IMR-90 (cell line): Measurements from ENCODE around the gene EHBP1.

Experiments
- MXI1 ChIP-seq: IDR thresholded peaks from 2 replicates; pipeline ENCODE4 v1.6.1; 2012; ENCODE audit warnings: low read depth, mild to moderate bottlenecking, low read length, moderate library complexity, borderline replicate concordance
- POLR2A ChIP-seq: IDR thresholded peaks from 2 replicates; pipeline ENCODE4 v1.6.1; 2012; ENCODE audit warnings: mild to moderate bottlenecking, low read depth, low read length
- RCOR1 ChIP-seq: IDR thresholded peaks from 2 replicates; pipeline ENCODE4 v1.6.1; 2012; ENCODE audit warnings: mild to moderate bottlenecking, low read length, improper control_type of control experiment; ENCODE audit not compliant: insufficient replicate concordance
- TF ChIP-seq, protein P1 (sequence below): fragments of 150-350 bp; IDR thresholded peaks from 2 replicates; pipeline ENCODE4 v1.6.1; 2016; ENCODE audit warnings: low read depth, mild to moderate bottlenecking, low read length, moderate library complexity, borderline replicate concordance
- TF ChIP-seq, protein P2 (sequence below): conservative IDR thresholded peaks from 2 replicates; pipeline ENCODE4 v1.5.1; 2012; ENCODE audit warnings: mild to moderate bottlenecking, low read depth, low read length, improper control_type of control experiment

DNA sequence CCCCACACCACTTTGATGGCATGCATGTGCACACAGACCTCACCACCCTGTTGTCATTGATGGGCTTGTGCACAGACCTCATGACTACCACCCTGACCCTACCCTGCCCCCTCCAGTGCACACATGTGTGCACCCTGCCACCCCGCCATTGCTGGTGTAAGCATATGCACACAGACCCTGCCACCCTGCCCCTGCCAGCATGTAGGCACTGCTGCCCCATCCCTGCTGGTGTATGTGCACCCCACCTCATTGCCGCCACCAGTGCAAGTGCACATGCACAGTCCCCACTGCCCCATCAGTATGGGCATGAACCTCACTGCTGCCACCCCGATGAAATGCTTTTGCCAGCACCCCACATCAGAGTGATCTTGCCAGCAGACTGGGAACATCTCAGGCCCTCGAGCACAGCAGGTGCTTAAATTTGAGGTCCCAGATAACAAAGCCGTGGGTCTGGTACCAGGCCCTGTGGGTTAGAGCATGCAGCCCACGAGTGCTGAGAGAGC lies 169.4 kb downstream of the EHBP1 start:
- TF ChIP-seq, protein P1, sequence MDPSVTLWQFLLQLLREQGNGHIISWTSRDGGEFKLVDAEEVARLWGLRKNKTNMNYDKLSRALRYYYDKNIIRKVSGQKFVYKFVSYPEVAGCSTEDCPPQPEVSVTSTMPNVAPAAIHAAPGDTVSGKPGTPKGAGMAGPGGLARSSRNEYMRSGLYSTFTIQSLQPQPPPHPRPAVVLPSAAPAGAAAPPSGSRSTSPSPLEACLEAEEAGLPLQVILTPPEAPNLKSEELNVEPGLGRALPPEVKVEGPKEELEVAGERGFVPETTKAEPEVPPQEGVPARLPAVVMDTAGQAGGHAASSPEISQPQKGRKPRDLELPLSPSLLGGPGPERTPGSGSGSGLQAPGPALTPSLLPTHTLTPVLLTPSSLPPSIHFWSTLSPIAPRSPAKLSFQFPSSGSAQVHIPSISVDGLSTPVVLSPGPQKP, result no peak
- no peak for TF ChIP-seq MXI1
- TF ChIP-seq POLR2A, result no peak
- TF ChIP-seq, protein P2, sequence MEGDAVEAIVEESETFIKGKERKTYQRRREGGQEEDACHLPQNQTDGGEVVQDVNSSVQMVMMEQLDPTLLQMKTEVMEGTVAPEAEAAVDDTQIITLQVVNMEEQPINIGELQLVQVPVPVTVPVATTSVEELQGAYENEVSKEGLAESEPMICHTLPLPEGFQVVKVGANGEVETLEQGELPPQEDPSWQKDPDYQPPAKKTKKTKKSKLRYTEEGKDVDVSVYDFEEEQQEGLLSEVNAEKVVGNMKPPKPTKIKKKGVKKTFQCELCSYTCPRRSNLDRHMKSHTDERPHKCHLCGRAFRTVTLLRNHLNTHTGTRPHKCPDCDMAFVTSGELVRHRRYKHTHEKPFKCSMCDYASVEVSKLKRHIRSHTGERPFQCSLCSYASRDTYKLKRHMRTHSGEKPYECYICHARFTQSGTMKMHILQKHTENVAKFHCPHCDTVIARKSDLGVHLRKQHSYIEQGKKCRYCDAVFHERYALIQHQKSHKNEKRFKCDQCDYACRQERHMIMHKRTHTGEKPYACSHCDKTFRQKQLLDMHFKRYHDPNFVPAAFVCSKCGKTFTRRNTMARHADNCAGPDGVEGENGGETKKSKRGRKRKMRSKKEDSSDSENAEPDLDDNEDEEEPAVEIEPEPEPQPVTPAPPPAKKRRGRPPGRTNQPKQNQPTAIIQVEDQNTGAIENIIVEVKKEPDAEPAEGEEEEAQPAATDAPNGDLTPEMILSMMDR, result no peak
- no peak for TF ChIP-seq RCOR1
